Measurements from ENCODE around the gene RDH5.

The RDH5 gene

GRCh38 chr12:55713721-55714120 lies 6.5 kb upstream of the RDH5 start:
- no peak for DNase-seq

- DNase-seq = no peak
These were observed 4.9 kb upstream of the RDH5 start for GRCh38 chr12:55715169-55715764.

GRCh38 chr12:55715833-55716581 lies 4.2 kb upstream of the RDH5 start, which contains the start of gene BLOC1S1:
BLOC1S1 (plus strand) TSS chr12:55716046; CDS start chr12:55716052, 6 bp downstream.
- peak; percentile 97 for DNase-seq

GRCh38 chr12:55716582-55716957 lies 3.6 kb upstream of the RDH5 start:
- no peak for DNase-seq

- DNase-seq = no peak
These were observed 2.9 kb upstream of the RDH5 start for GRCh38 chr12:55717011-55718007.

- no peak for DNase-seq
These were observed 2.2 kb upstream of the RDH5 start for GRCh38 chr12:55718015-55718414.

GRCh38 chr12:55718624-55719275 lies 1.4 kb upstream of the RDH5 start:
- DNase-seq = no peak

- DNase-seq = no peak
These were observed 822 bp upstream of the RDH5 start for GRCh38 chr12:55719371-55719770.

GRCh38 chr12:55720894-55721444 lies 776 bp downstream of the RDH5 start:
- DNase-seq = peak; percentile 47

GRCh38 chr12:55721601-55722213 lies 1.5 kb downstream of the RDH5 start:
- DNase-seq = no peak

- DNase-seq = no peak
These were observed 2.8 kb downstream of the RDH5 start for GRCh38 chr12:55722948-55723347.

GRCh38 chr12:55723516-55724225 lies 3.5 kb downstream of the RDH5 start:
- DNase-seq = no peak

- DNase-seq = peak; percentile 68
These were observed 4.2 kb downstream of the RDH5 start for GRCh38 chr12:55724226-55724939.

GRCh38 chr12:55724940-55725309 lies 4.7 kb downstream of the RDH5 start:
- DNase-seq = no peak

GRCh38 chr12:55725556-55725955 lies 5.4 kb downstream of the RDH5 start:
- no peak for DNase-seq

- no peak for DNase-seq
These were observed 6.8 kb downstream of the RDH5 start for GRCh38 chr12:55726971-55727370.

GRCh38 chr12:55727643-55728185 lies 7.5 kb downstream of the RDH5 start:
- no peak for DNase-seq

- DNase-seq = peak; percentile 38
These were observed 8.2 kb downstream of the RDH5 start for GRCh38 chr12:55728186-55728938.

- DNase-seq = peak; percentile 76
These were observed 9.0 kb downstream of the RDH5 start, which contains the start of gene CD63 for GRCh38 chr12:55728939-55729818. CD63 (minus strand) TSS chr12:55729009; CDS start chr12:55728341, 668 bp downstream.
